Measurements from ENCODE around the gene TBL3.
"Not testable (repeated sequence)": the region's sequence is repeated elsewhere in the genome, so short reads cannot be mapped to it uniquely, and the experiment has no call there.

TBL3 gene

DNA sequence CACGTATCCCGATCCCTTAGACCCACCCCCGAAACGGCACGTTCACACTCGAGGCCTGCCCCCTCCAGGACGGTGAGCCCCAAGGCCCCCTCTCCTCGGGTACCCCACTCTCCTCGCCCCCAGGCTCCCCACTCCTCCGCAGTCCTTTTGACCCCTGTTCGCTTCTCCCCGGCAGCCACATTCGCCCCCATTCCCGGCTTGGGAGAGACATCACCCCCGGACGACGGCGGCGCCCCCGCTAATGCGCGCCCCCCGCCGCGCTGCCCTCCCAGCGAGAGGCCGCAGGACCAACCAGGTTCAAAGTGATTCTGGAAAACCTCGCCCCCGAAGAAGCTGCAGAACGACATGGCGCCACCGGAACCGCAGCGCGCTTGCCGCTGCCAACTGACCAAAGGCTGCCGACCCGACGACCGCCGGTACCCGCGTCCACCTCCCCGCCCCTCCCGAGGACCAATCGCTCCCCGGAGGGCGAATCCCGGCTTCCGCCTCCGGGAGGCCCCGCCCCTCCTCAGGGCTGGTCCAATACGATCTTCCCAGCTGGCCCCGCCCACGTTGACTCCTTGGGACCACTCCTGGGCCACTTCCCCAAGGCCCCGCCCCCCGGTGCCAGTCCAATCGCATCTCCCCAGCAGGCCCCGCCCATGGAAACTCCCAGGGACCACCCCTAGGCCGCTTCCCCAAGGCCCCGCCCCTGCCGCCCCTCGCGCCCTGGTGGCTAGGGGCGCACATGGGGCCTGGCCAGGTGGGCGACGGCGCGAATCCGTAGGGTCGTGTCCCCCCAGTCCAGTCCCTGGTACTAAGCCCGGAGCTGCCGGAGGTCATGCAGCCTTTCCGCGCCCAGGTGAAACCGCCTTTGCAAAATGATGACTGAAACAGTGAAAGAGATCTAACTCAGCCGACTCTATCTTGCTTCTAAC lies 28.8 kb upstream of the TBL3 start, which contains the start of gene MSRB1:
Gene MSRB1 (minus strand): TSS at position 390 of the 917 bp plus-strand sequence. CDS start 43 bp downstream, at position 347.
- DNase-seq (ENCODE audit: low read depth): peak; percentile 97

DNA sequence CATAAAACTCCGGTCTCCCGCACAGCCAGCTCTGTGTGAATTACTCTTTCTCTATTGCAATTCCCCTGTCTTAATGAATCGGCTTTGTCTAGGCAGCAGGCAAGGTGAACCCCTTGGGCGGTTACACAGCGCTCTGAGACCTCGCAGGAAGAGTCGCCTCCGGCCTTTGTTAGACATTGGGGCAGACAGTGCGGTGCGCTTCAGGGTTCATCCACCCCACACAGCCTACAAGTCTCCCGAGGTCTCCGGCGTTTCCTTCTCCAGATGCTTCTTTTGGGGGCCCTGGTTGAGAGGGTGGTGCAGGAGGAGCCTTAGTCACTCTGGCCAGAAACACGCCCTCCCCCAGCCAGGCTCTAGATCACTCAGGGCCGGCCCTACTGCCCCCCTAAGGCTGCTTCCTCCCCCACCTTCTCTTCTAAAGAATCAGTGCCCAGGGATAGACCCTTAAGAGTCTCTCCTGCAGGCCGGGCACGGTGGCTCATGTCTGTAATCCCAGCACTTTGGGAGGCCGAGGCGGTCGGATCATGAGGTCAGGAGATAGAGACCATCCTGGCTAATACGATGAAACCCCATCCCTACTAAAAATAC lies 27.1 kb upstream of the TBL3 start:
- no peak for DNase-seq (ENCODE audit: low read depth)

- no peak for DNase-seq (ENCODE audit: low read depth)
These were observed 26.1 kb upstream of the TBL3 start for GRCh38 chr16:1945559-1946391.

GRCh38 chr16:1946495-1947368 lies 25.1 kb upstream of the TBL3 start:
- no peak for DNase-seq (ENCODE audit: low read depth)

GRCh38 chr16:1947369-1947670 lies 24.5 kb upstream of the TBL3 start:
- DNase-seq (ENCODE audit: low read depth): no peak

DNA sequence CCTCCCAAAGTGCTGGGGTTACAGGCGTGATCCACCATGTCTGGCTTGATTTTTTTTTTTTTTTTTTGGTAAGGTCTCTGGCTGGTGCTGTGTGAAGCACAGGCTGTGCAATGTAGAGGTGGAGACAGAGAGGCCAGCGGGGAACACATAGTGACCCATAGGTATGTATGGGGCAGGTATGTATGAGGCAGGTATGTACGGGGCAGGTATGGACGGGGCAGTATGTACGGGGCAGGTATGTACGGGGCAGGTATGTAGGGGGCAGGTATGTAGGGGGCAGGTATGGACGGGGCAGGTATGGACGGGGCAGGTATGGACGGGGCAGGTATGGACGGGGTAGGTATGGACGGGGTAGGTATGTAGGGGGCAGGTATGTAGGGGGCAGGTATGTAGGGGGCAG lies 22.3 kb upstream of the TBL3 start:
- DNase-seq (ENCODE audit: low read depth): no peak

DNA sequence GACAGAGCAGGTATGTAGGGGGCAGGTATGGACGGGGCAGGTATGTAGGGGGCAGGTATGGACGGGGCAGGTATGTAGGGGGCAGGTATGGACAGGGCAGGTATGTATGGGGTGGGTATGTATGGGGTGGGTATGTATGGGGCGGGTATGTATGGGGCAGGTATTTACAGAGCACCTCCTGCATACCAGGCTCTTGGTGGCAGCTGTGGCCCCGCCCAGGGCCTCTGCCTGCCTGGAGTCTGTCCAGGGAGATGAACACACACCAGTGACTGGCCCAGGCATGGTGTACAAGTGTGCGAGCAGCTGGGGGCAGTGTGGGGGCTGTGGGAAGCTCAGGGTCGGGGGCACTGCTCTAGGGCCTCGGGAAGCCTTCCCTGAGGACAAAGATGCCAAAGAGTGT lies 21.8 kb upstream of the TBL3 start:
- no peak for DNase-seq (ENCODE audit: low read depth)

GRCh38 chr16:1950559-1950958 lies 21.3 kb upstream of the TBL3 start:
- no peak for DNase-seq (ENCODE audit: low read depth)

DNA sequence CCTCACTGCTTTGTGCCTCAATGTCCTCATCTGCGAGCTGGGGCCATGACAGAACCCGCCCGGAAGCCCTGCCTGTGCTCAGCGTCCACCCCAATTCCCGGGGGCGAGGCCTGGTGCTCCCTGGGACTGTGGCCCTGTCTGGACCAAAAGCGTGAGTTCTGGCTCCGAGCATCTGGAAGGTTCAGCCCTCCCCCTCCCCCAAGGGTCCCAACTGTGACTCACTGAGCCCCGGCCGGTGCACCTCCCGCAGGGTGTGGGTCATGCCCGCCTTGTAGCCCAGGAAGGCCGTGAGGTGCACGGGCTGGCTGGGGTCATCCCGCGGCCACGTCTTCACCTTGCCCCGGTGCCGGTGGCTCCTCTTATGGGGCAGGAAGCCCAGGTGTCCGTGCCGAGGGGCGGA lies 18.1 kb upstream of the TBL3 start:
- DNase-seq (ENCODE audit: low read depth): no peak

GRCh38 chr16:1957434-1958142 lies 14.3 kb upstream of the TBL3 start:
- not testable (repeated sequence) for DNase-seq (ENCODE audit: low read depth)

DNA sequence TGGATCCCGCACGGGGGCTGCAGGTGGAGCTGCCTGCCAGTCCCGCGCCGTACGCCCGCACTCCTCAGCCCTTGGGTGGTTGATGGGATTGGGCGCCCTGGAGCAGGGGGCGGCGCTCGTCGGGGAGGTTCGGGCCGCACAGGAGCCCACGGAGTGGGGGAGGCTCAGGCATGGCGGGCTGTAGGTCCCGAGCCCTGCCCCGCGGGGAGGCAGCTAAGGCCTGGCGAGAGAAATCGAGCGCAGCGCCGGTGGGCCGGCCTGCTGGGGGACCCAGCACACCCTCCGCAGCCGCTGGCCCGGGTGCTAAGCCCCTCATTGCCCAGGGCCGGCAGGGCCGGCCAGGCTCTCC lies 13.7 kb upstream of the TBL3 start:
- DNase-seq (ENCODE audit: low read depth): not testable (repeated sequence)

DNA sequence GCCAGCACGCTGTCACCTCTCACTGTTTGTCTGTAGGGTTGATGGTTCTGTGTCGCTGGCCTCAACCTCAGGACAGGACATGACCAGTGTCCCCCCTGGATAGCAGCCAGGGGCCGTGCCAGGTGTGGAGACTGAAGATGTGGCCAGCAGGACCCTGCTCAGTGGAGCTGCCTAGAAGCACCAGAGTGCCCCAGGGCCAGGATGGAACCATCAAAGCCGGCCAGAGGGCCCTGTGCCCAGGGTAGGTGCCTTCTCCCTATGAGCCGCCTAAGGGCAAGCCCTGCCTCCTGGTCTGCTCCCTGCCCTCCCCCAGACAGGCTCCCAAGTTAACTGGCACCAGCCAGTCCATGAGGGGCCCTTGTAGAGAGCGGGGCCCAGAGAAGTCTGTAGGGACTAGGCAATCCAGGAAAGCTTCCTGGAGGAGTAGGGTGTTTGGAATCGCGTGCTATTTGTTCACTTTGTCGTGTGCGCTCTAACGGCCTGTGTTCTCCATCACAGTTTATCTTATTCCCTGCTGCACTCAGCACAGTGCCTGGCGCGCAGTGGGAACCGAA lies 13.1 kb upstream of the TBL3 start:
- no peak for DNase-seq (ENCODE audit: low read depth)

DNA sequence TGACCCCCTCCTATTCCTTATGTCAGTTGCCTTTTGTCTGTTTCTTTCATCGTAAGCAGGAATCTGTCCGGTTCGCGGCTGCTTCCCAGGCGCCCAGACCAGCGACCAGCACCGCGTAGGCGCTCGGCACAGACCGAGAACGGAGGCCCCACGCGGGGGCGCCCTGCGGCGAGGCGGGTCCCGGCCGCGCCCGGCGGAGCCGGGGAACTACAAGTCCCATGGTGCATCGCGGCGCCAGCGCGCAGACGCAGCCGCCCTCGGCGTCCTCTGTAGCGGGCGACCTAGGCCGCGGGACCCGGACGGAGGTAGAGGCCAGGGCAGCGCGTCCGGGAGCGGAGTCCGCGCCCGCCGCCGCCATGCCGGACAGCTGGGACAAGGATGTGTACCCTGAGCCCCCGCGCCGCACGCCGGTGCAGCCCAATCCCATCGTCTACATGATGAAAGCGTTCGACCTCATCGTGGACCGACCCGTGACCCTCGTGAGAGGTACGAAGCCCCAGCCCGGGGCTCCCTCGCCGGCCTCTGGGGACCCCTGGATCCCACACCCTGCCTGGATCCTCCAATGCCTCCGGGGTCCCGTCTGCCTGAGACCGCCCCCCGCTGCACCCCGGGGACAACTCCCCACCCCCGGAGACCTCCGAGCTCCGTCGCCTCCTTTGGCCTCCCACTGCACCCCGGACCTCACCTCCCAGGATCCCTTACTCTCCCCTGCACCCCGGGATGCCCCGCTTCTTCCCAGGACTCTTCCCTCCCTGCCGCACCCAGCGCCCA lies 12.4 kb upstream of the TBL3 start, which contains the start of gene NDUFB10:
Gene NDUFB10 (plus strand): TSS at position 270 of the 771 bp plus-strand sequence. CDS start 87 bp downstream, at position 357.
- peak; percentile 85 for DNase-seq (ENCODE audit: low read depth)

GRCh38 chr16:1960665-1961630 lies 10.9 kb upstream of the TBL3 start:
- no peak for DNase-seq (ENCODE audit: low read depth)

DNA sequence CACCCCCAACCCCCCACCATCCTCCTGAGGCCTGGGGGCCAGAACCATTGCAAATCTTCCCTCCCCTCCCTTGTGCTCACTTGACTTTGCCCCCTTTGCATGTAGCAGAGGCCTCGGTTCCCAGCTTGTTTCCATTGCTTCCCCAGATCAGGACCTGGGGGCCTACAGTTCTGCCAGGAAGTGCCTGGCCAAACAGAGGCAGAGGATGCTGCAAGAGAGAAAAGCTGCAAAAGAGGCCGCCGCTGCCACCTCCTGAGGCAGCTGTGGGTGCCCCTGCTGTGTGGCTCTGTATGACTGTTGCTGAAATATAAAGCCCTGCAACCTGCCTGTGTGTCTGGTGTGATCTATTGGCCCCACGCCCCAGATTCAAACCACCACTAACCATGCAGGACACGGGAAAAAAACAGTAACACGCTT lies 10.2 kb upstream of the TBL3 start:
- DNase-seq (ENCODE audit: low read depth): no peak

GRCh38 chr16:1962161-1963153 lies 9.4 kb upstream of the TBL3 start:
- DNase-seq (ENCODE audit: low read depth): not testable (repeated sequence)

GRCh38 chr16:1963806-1964505 lies 7.9 kb upstream of the TBL3 start:
- DNase-seq (ENCODE audit: low read depth): no peak

Measured in stimulated activated CD8-positive, alpha-beta memory T cell treated with anti-CD3 and anti-CD28 coated beads, Interleukin-15, amount 100 ng/mL, for 1 hour (primary cell).